CD4-positive, alpha-beta T cell treated with Interleukin-1 beta for 1 hour (primary cell): Measurements from ENCODE around the gene IGFALS.

ENCODE experiments used
- DNase-seq, 2 donors: peaks; one replicate each; pipeline ENCODE4 v3.0.0-alpha.2; 2020 to 2022

Gene IGFALS

DNA sequence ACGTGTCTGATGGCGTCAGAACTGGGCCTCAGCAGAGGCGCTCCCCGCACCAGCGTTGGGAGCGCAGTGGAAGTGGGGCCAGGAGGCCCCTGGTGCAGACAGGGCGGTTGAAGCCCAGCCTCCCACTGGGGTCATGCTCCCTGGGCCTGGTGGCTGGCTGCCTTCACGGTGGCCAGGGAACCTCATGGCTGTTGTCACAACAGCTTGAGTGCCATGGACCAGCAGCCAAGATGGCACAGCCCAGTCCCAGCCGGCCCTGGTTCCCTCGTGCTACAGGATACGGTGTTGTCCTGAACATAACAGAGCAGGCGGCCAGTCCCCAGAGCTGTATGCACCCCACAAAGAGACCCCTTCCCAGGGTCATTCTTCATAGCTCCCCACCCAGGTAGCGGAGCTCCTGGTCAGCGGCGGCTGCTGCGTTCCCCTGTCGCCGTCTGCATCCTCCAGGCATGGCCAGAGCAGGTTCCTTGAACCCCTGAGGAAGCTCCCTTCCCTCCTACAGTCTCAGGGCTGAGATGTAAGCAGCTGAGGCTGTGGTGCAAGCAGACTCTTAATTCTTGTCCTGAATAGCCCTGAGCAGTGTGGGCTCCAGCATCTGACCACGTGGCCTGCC, 51.8 kb downstream of the IGFALS start:
- DNase-seq = no peak

- no peak for DNase-seq
Measured at GRCh38 chr16:1740781-1741490, 52.6 kb downstream of the IGFALS start.
